ENCODE results near the gene CCDC91.
A peak's percentile ranks its signal among the peaks of the same experiment; 100 is the strongest.

Gene CCDC91

GRCh38 chr12:28190321-28191050, at the start of gene CCDC91:
Gene CCDC91, plus strand, starts transcription at chr12:28190456. Its CDS starts 66,760 bp downstream, at chr12:28257216.
- DNase-seq: peak; percentile 76 to 77

GRCh38 chr12:28144059-28144458, 46.2 kb upstream of the CCDC91 start:
- no peak for DNase-seq

- no peak for DNase-seq
Measured at GRCh38 chr12:28144532-28144931, 45.7 kb upstream of the CCDC91 start.

GRCh38 chr12:28145216-28145615, 45.0 kb upstream of the CCDC91 start:
- DNase-seq: no peak

- DNase-seq: no peak
Measured at GRCh38 chr12:28149279-28149678, 41.0 kb upstream of the CCDC91 start.

GRCh38 chr12:28156362-28156761, 33.9 kb upstream of the CCDC91 start:
- DNase-seq: no peak

GRCh38 chr12:28156804-28157203, 33.5 kb upstream of the CCDC91 start:
- DNase-seq: no peak

- no peak for DNase-seq
Measured at GRCh38 chr12:28158353-28158752, 31.9 kb upstream of the CCDC91 start.

GRCh38 chr12:28159688-28160087, 30.6 kb upstream of the CCDC91 start:
- DNase-seq: no peak

- DNase-seq: no peak
Measured at GRCh38 chr12:28161697-28162096, 28.6 kb upstream of the CCDC91 start.

- DNase-seq: no peak
Measured at GRCh38 chr12:28162697-28163096, 27.6 kb upstream of the CCDC91 start.

- DNase-seq: no peak
Measured at GRCh38 chr12:28164644-28165275, 25.5 kb upstream of the CCDC91 start.

GRCh38 chr12:28167981-28168485, 22.2 kb upstream of the CCDC91 start:
- no peak for DNase-seq

GRCh38 chr12:28171356-28172060, 18.7 kb upstream of the CCDC91 start:
- DNase-seq: no peak

GRCh38 chr12:28172434-28173030, 17.7 kb upstream of the CCDC91 start:
- DNase-seq: no peak

- no peak for DNase-seq
Measured at GRCh38 chr12:28173440-28173839, 16.8 kb upstream of the CCDC91 start.

GRCh38 chr12:28175098-28175589, 15.1 kb upstream of the CCDC91 start:
- no peak for DNase-seq

- no peak for DNase-seq
Measured at GRCh38 chr12:28176295-28176694, 14.0 kb upstream of the CCDC91 start.

GRCh38 chr12:28177461-28177860, 12.8 kb upstream of the CCDC91 start:
- DNase-seq: no peak

- no peak for DNase-seq
Measured at GRCh38 chr12:28177905-28178304, 12.4 kb upstream of the CCDC91 start.

- no peak for DNase-seq
Measured at GRCh38 chr12:28178775-28179174, 11.5 kb upstream of the CCDC91 start.

GRCh38 chr12:28180786-28181185, 9.5 kb upstream of the CCDC91 start:
- DNase-seq: no peak

- no peak for DNase-seq
Measured at GRCh38 chr12:28184375-28184774, 5.9 kb upstream of the CCDC91 start.

Measured in stimulated activated CD4-positive, alpha-beta T cell treated with anti-CD3 and anti-CD28 coated beads, Interleukin-2, amount 100 ng/mL, for 48 hours (primary cell).